SK-N-MC (cell line): ENCODE results near the gene UBE2O.

Experiments used
- EZH2 ChIP-seq: fragments of 200-600 bp; sonication (generic); IDR thresholded peaks from one replicate; pipeline ENCODE4 v1.6.1; 2017; ENCODE audit warnings: antibody characterized with exemption
- POLR2AphosphoS5 ChIP-seq: IDR thresholded peaks from 2 replicates; pipeline ENCODE4 v1.6.1; 2012; ENCODE audit warnings: mild to moderate bottlenecking, low read depth, low read length, borderline replicate concordance

GRCh38 chr17:76370261-76370993 lies 82.5 kb downstream of the UBE2O start:
- TF ChIP-seq EZH2 (no peak), POLR2AphosphoS5 (no peak)
